Thoracic aorta (tissue), 2 donors: ENCODE measurements around the gene RIC3. TPM values are rescaled to one million over a fixed set of nuclear protein-coding genes. Genes with fewer than 3 reads are reported as not detected.

Experiments
- ATAC-seq: fragments of 150-250 bp; one replicate; pipeline ENCODE4 v1.8.0; 2017; ENCODE audit warnings: low read depth; ENCODE audit not compliant: insufficient number of reproducible peaks, low FRiP score
- DNase-seq: peaks from one replicate; pipeline ENCODE4 v3.0.0-alpha.2; 2020; ENCODE audit warnings: low spot score
- H3K27ac ChIP-seq, 2 donors: fragments of 200-600 bp; sonication (generic); 1 replicate in 1 of 2; 2 replicates in 1 of 2; pipeline ENCODE4 v1.5.1; 2016; ENCODE audit warnings: mild to moderate bottlenecking in 2 of 2, moderate library complexity in 2 of 2
- H3K27me3 ChIP-seq: fragments of 200-600 bp; sonication (generic); replicated peaks from 2 replicates; pipeline ENCODE4 v1.6.0; 2016; ENCODE audit warnings: mild to moderate bottlenecking; ENCODE audit not compliant: insufficient read depth
- H3K36me3 ChIP-seq: fragments of 200-600 bp; sonication (generic); one replicate; pipeline ENCODE4 v1.5.1; 2016
- H3K4me1 ChIP-seq, 2 donors: fragments of 200-600 bp; sonication (generic); 1 replicate in 1 of 2; 2 replicates in 1 of 2; pipeline versions ENCODE4 v1.5.1 to v1.6.0; 2016; ENCODE audit warnings: low read depth in 2 of 2, mild to moderate bottlenecking in 1 of 2; ENCODE audit not compliant: control insufficient read depth in 1 of 2
- H3K4me3 ChIP-seq: fragments of 200-600 bp; sonication (generic); 2 replicates; pipeline ENCODE4 v1.5.1; 2016; ENCODE audit warnings: mild to moderate bottlenecking
- H3K9me3 ChIP-seq: fragments of 200-600 bp; sonication (generic); 2 replicates; pipeline ENCODE4 v1.5.1; 2016
- total RNA-seq, 2 donors: library from RNA; depleted of rRNA; stranded (reverse); fragments of >200 nt; gene quantifications; one replicate each; pipeline versions ENCODE4 v1.1.0 to v1.2.3, GENCODE V29; 2016
- TF ChIP-seq, protein P1 (sequence below): fragments of 200-600 bp; sonication (generic); IDR thresholded peaks from one replicate; pipeline ENCODE4 v1.5.1; 2019; ENCODE audit warnings: antibody characterized with exemption

Gene RIC3
- total RNA-seq, 2 donors from 2014 or later, result 13.1 to 17.7 TPM

DNA sequence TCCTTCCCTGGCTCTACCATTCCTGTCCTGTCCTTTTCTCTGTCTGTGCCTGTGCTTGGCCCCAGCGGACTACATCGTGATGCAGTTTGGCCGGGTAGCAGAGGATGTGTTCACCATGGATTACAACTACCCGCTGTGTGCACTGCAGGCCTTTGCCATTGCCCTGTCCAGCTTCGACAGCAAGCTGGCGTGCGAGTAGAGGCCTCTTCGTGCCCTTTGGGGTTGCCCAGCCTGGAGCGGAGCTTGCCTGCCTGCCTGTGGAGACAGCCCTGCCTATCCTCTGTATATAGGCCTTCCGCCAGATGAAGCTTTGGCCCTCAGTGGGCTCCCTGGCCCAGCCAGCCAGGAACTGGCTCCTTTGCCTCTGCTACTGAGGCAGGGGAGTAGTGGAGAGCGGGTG, 67.4 kb downstream of the RIC3 start:
- no peaks in the 10 kb centered on the region for H3K27me3 ChIP-seq
- no peak for ATAC-seq
- H3K9me3 ChIP-seq, result no peaks in the 10 kb centered on the region
- no peak overlapping the region for H3K27ac ChIP-seq
- no peak overlapping the region for H3K4me3 ChIP-seq
- no peak for DNase-seq
- peaks cover 24% of the 10 kb centered on the region for H3K36me3 ChIP-seq
- H3K4me1 ChIP-seq, result no peaks in the 10 kb centered on the region
- TF ChIP-seq, protein P1, sequence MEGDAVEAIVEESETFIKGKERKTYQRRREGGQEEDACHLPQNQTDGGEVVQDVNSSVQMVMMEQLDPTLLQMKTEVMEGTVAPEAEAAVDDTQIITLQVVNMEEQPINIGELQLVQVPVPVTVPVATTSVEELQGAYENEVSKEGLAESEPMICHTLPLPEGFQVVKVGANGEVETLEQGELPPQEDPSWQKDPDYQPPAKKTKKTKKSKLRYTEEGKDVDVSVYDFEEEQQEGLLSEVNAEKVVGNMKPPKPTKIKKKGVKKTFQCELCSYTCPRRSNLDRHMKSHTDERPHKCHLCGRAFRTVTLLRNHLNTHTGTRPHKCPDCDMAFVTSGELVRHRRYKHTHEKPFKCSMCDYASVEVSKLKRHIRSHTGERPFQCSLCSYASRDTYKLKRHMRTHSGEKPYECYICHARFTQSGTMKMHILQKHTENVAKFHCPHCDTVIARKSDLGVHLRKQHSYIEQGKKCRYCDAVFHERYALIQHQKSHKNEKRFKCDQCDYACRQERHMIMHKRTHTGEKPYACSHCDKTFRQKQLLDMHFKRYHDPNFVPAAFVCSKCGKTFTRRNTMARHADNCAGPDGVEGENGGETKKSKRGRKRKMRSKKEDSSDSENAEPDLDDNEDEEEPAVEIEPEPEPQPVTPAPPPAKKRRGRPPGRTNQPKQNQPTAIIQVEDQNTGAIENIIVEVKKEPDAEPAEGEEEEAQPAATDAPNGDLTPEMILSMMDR, result no peak

DNA sequence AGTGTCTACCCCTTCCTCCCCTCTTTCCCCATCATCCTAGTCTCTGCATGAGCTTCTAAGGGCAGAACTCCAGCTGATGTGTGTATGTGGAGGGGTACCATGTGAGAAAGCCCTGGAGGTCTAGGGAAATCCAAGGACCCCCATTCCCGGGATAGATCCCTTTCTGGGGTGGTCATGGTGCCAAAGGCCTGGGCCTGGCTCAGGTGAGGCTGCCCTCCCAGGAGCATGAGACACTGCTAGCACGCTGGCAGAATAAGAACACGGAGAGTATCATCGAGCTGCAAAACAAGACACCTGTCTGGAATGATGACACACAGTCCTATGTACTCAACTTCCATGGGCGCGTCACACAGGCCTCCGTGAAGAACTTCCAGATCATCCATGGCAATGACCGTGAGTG, 68.2 kb downstream of the RIC3 start:
- H3K4me1 ChIP-seq, result no peaks in the 10 kb centered on the region
- no peak for DNase-seq
- no peaks in the 10 kb centered on the region for H3K27me3 ChIP-seq
- TF ChIP-seq, protein P1, result no peak
- no peak overlapping the region for H3K4me3 ChIP-seq
- no peaks in the 10 kb centered on the region for H3K9me3 ChIP-seq
- H3K36me3 ChIP-seq, result peaks cover 22% of the 10 kb centered on the region
- no peak for ATAC-seq
- H3K27ac ChIP-seq, result no peak overlapping the region

DNA sequence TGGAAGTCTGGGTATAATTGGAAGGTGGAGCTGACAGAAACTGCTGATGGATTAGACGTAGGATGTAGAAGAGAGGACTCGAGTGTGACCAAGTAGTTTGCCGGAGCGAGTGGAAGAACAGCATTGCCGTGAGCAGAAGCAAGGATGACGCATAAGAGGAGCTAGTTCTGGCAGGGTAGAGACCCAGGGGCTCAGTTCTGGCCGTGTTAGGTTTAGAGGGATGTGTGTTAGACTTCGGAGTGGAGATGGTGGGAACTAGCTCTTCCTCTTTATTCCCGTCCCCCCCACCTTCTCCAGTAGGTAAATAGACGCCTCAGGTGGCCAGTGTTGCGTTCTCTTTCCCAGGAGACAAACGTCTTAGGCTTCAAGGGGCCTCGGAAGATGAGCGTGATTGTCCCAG, 68.7 kb downstream of the RIC3 start:
- Histone ChIP-seq H3K36me3 (peaks cover 21% of the 10 kb centered on the region), H3K9me3 (no peaks in the 10 kb centered on the region), H3K4me1 (no peaks in the 10 kb centered on the region), H3K27ac (no peak overlapping the region), H3K27me3 (no peaks in the 10 kb centered on the region), H3K4me3 (no peak overlapping the region)
- TF ChIP-seq, protein P1, result no peak
- DNase-seq (no peak), ATAC-seq (no peak)

DNA sequence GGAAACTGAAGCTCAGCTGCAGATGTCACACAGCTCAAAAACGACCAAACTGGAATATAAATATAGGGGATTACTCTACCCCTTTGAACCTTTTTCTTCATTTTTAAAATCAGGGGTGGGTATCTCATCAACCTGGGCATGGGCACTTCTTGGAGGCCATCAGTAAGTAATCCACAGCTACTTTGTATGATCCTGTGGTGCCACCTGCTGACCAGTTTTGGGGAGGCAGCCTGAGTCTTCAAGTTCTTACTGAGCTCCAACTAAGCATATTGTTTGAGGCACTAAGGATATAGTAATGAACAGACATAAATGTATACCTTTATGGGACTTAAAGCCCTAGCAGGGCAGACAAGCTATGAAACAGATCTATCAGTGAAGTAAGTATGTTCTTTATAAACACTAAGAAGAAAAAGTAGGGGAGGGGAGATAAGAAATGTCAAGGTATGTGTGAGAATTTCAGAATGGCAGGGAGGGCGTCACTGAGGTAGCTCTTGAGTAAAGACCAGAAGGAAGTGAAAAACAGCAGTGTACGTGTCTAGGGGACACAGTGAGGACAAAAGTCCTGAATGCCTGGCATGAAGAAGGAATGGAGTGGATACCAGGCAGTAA, 69.4 kb downstream of the RIC3 start:
- Histone ChIP-seq H3K9me3 (no peaks in the 10 kb centered on the region), H3K27ac (no peak overlapping the region), H3K36me3 (peaks cover 24% of the 10 kb centered on the region), H3K4me3 (no peak overlapping the region), H3K27me3 (no peaks in the 10 kb centered on the region), H3K4me1 (no peaks in the 10 kb centered on the region)
- DNase-seq, result peak; percentile 29
- no peak for ATAC-seq
- TF ChIP-seq, protein P1, result peak; percentile 71

DNA sequence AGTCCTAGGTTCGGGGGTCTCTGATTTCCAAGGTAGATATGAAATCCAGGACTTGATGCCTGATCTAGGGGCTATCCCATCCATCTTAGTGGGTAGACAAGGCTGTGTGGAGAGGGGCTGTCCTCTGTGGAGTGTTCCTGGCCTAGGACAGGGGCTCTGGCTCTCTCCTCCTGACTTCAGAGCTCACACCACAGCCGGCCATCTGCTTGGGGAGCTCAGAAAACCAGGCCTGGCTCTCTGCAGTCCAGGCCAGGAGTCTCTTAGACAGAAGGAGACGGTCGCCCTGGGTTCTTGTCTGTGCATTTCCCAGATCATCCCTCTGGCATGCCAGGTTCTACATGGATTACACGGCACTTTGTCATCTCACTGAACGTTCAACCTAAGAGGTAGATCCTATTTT, 69.9 kb downstream of the RIC3 start:
- Histone ChIP-seq H3K27ac (no peak overlapping the region), H3K36me3 (peaks cover 23% of the 10 kb centered on the region), H3K27me3 (no peaks in the 10 kb centered on the region), H3K4me1 (no peaks in the 10 kb centered on the region), H3K9me3 (no peaks in the 10 kb centered on the region), H3K4me3 (no peak overlapping the region)
- DNase-seq (no peak), ATAC-seq (no peak)
- TF ChIP-seq, protein P1, result no peak
